ENCODE results near the gene DLX2.
A peak's percentile ranks its signal among the peaks of the same experiment; 100 is the strongest.
"Not testable (repeated sequence)": the region's sequence is repeated elsewhere in the genome, so short reads cannot be mapped to it uniquely, and the experiment has no call there.

DLX2 gene

DNA sequence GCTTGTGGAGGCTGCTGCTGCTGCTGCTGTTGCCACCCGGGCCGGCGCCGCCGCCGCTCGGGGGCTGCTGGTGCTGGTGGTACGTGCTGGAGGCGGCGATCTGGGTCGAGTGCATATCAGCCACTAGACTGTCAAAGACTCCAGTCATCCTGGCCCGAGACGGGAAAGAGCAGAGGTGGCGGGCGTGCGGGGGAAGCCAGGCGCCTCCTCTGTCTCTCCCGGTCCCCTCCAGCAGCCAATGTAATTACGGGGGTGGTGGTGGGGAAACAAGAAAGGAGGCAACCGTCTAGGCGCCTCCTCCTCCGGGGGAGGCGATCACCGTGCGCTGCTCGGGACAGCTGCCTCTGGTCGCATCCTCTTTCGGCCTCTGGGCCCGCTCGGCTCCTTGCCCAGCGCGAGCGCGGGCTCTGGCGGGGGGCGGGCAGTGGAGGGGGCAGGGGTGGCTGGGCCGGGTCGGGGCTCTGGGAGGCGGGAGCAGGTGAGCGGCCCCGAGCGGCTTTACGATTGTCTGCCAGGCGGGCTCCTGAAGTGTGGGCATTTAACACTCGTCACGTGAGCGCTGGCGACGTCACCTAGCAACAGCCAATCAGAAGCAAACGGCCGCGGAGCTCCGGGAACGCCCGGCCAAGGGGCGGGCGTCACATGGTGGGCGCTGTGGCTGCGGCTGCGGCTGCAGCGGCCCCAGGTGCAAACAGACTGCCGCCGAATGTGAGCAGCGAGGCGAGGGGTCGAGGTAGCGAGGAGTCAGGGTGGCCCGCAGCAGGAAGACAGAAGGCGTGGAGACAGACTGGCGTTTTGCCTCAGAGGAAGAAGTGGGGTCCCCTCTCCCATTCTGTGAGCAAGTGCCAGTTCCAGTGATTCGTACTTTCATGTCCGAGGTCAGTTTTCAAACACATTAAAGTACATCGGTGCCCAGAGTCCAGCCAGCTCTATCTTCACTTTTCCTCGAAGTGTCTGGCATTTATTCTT is at the start of gene DLX2:
Gene DLX2, minus strand, starts transcription at position 510 of the 969 bp plus-strand sequence. Its CDS starts 362 bp downstream, at position 148.
- TF ChIP-seq, protein P1, sequence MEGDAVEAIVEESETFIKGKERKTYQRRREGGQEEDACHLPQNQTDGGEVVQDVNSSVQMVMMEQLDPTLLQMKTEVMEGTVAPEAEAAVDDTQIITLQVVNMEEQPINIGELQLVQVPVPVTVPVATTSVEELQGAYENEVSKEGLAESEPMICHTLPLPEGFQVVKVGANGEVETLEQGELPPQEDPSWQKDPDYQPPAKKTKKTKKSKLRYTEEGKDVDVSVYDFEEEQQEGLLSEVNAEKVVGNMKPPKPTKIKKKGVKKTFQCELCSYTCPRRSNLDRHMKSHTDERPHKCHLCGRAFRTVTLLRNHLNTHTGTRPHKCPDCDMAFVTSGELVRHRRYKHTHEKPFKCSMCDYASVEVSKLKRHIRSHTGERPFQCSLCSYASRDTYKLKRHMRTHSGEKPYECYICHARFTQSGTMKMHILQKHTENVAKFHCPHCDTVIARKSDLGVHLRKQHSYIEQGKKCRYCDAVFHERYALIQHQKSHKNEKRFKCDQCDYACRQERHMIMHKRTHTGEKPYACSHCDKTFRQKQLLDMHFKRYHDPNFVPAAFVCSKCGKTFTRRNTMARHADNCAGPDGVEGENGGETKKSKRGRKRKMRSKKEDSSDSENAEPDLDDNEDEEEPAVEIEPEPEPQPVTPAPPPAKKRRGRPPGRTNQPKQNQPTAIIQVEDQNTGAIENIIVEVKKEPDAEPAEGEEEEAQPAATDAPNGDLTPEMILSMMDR (IDR thresholded peaks at IDR 0.05; ENCODE audit: control insufficient read depth, insufficient read depth, low read depth, low read length, missing control alignments) = no peak
- DNase-seq (ENCODE audit: low read depth) = no peak
- peak within 1 kb of the TSS; percentile 86 for H3K4me3 ChIP-seq (ENCODE audit: control insufficient read depth, low read depth, low read length)

DNA sequence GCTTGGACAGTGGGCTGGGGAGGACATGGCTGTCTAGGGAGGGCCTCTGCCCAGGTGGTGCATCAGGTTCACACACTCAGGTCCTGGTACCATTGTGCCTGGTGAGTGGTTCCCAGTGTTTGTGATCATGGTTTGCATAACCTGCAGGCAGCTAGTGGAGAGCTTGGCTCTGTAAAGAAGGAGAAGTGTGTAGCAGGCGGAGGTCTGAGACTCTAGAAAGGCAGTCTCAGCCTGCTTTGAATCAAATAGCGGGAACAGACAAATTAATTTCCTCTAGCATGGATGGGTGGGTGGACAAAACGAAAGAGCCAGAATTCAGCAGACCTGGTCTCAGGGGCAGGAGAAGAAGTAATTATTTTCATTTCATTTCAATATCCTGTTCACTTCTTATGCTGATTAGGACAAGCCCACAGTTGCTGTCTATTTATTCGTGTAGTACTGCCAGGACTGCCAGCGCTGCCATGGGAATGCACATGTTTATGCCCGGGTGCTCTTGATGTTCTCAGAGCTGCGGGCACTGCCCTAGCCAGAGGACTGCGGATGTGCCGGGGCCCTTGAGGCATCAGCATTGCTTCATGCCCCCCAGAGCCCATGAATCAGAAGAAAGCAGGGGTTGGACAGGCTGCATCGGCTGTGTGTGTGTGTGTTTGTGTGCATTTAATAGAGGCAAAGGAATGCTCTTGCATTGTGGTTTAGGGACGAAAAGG is 45.4 kb upstream of the DLX2 start:
- peak; percentile 38 for DNase-seq (ENCODE audit: low read depth)
- H3K4me3 ChIP-seq (ENCODE audit: control insufficient read depth, low read depth, low read length) = peak overlapping the region; percentile 6
- TF ChIP-seq, protein P1 (IDR thresholded peaks at IDR 0.05; ENCODE audit: control insufficient read depth, insufficient read depth, low read depth, low read length, missing control alignments) = no peak

DNA sequence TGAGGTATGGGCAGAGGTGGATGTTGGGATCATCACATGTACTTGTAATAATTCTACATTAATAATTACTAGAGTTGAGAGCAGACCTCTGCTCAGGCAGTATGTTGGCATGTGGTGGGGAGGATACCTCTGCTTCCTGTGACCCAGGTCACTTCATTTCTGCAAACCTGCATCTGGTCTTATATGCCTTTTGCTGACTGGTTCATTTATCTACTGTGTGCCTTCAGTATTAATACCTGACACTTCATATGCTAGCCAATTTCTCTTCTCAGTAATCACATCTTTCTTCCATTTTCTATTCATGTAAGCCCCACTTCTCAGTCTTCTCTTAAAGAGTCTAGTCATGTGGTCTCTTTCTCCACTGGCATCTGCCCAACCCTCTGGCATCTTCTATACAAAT is 41.1 kb upstream of the DLX2 start:
- no peak for DNase-seq (ENCODE audit: low read depth)
- TF ChIP-seq, protein P1 (IDR thresholded peaks at IDR 0.05; ENCODE audit: control insufficient read depth, insufficient read depth, low read depth, low read length, missing control alignments) = no peak
- H3K4me3 ChIP-seq (ENCODE audit: control insufficient read depth, low read depth, low read length) = no peak overlapping the region

DNA sequence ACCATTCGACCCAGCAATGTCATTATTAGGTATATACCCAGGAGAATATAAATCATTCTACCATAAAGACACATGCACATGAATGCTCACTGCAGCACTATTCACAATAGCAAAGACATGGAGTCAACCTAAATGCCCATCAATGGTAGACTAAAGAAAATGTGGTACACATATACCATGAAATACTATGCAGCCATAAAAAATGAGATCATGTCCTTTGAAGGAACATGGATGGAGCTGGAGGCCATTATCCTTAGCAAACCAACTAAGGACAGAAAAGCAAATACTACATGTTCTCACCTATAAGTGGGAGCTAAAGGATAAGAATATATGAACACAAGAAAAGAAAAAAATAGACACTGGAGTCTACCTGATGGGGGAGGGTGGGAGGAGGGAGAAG is 36.0 kb upstream of the DLX2 start:
- H3K4me3 ChIP-seq (ENCODE audit: control insufficient read depth, low read depth, low read length) = not testable (repeated sequence)

DNA sequence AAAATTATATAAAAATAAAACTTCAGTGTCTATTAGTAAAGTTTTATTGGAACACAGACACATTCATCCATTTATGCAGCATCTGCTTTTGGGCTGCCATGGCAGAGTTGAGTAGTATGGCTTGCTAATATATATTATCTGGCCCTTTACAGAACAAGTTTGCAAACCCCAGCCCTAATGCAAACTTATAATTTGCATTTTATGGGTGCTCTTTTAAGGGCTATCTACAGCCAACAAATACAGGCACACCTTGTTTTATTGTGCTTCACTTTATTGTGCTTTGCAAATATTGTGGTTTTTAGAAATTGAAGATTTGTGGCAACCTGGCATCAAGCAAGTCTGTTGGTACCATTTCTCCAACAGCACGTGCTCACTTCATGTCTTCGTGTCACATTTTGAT is 35.2 kb upstream of the DLX2 start:
- no peak for DNase-seq (ENCODE audit: low read depth)
- TF ChIP-seq, protein P1 (IDR thresholded peaks at IDR 0.05; ENCODE audit: control insufficient read depth, insufficient read depth, low read depth, low read length, missing control alignments) = no peak
- no peak overlapping the region for H3K4me3 ChIP-seq (ENCODE audit: control insufficient read depth, low read depth, low read length)

More for the DNA sequence above, 36.0 kb upstream of the DLX2 start:
- DNase-seq (ENCODE audit: low read depth) = not testable (repeated sequence)

DNA sequence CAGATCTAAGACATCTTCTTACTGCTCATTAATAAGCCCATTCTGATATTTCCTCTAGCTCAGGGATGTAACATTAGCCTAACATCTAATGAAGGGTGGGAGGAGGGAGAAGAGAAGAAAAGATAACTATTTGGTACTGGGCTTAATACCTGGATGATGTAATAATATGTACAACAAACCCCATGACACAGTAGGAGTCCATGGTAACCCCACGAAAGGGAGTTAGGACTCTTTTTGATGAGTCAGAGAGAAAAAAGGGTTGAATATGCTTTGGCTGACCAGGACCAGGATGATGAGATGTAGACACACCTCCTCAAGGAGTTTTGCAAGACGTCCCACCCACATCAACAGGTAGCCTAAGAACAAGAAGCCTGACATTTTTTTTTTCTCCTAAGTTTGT is 34.4 kb upstream of the DLX2 start:
- no peak overlapping the region for H3K4me3 ChIP-seq (ENCODE audit: control insufficient read depth, low read depth, low read length)
- TF ChIP-seq, protein P1 (IDR thresholded peaks at IDR 0.05; ENCODE audit: control insufficient read depth, insufficient read depth, low read depth, low read length, missing control alignments) = no peak
- DNase-seq (ENCODE audit: low read depth) = no peak

DNA sequence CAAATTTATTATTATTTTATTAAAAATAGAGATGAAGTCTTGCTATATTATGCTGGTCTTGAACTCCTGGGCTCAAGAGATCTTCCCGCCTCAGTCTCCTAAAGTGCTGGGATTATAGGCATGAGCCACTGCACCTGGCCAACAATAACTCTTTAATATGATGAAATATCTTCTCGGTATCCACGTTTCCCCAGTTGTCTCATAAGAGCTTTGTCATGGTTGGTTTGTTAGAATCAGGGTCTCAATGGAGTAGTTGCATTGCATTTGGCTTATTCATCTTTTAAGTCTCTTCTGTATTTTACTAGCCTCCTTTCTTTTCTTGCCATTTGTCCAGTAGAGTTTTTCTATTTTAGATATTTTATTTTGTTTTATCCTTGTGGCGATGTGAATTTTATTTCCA is 32.7 kb upstream of the DLX2 start:
- TF ChIP-seq, protein P1 (IDR thresholded peaks at IDR 0.05; ENCODE audit: control insufficient read depth, insufficient read depth, low read depth, low read length, missing control alignments) = no peak
- DNase-seq (ENCODE audit: low read depth) = no peak
- no peak overlapping the region for H3K4me3 ChIP-seq (ENCODE audit: control insufficient read depth, low read depth, low read length)
